Activated CD8-positive, alpha-beta T cell treated with anti-CD3 and anti-CD28 coated beads, Interleukin-2, amount 10 ng/mL, durations not matched to agents 7 days and 5 days (primary cell): ENCODE results near the gene RET. TPM values are rescaled to one million over a fixed set of nuclear protein-coding genes. Genes with fewer than 3 reads are reported as not detected.
A peak's percentile ranks its signal among the peaks of the same experiment; 100 is the strongest.
"Not testable (repeated sequence)": the region's sequence is repeated elsewhere in the genome, so short reads cannot be mapped to it uniquely, and the experiment has no call there.

Experiments
- ATAC-seq: fragments of 150-1000 bp; cut with Tn5 transposase; one replicate; pipeline ENCODE4 v1.10.0; 2021; ENCODE audit warnings: moderate library complexity
- CTCF ChIA-PET: fragments of 350-600 bp; sonication (Branson Sonifier 250); formaldehyde crosslinking; loops from one replicate; lab custom pipeline; 2021; ENCODE audit warnings: antibody characterized with exemption; lab: Charles Lee
- POLR2A ChIA-PET: fragments of 350-600 bp; sonication (Branson Sonifier 250); formaldehyde crosslinking; loops from one replicate; lab custom pipeline; 2021; ENCODE audit warnings: antibody characterized with exemption; lab: Charles Lee
- DNase-seq: peaks from one replicate; pipeline ENCODE4 v3.0.0-alpha.2; 2020
- H3K27ac Mint-ChIP-seq: one replicate; pipeline ENCODE4 v1.8.0; 2021; ENCODE audit warnings: mild to moderate bottlenecking, mixed read lengths
- H3K27me3 Mint-ChIP-seq: one replicate; pipeline ENCODE4 v1.8.0; 2021; ENCODE audit warnings: low read depth, mixed read lengths
- H3K36me3 Mint-ChIP-seq: one replicate; pipeline ENCODE4 v1.8.0; 2021; ENCODE audit warnings: low read depth, mixed read lengths
- H3K4me1 Mint-ChIP-seq: one replicate; pipeline ENCODE4 v1.8.0; 2021; ENCODE audit warnings: low read depth, mixed read lengths
- H3K4me3 Mint-ChIP-seq: one replicate; pipeline ENCODE4 v1.8.0; 2021; ENCODE audit warnings: mild to moderate bottlenecking, mixed read lengths
- H3K9me3 Mint-ChIP-seq: one replicate; pipeline ENCODE4 v1.8.0; 2022; ENCODE audit warnings: mixed read lengths; ENCODE audit not compliant: insufficient read depth
- total RNA-seq, 2 experiments: library from RNA; stranded (reverse); gene quantifications; one replicate each; pipeline ENCODE4 v1.2.3, GENCODE V29; 2021

The RET gene
- total RNA-seq, 2 experiments from 2014 or later: 0.13 to 0.34 TPM

- CTCF ChIA-PET: interaction anchor here (1.0 to 5.3 kb wide), 6 partner anchors 8 to 66 kb away, joined by 3 to 46 read pairs (median 9); no protein-coding TSS in a partner anchor
- H3K9me3 Mint-ChIP-seq: no peaks in the 10 kb centered on the region
- POLR2A ChIA-PET: interaction anchor here (0.6 to 5.4 kb wide), 21 partner anchors 10 to 515 kb away, joined by 3 to 155 read pairs (median 5); no protein-coding TSS in a partner anchor
Observed at GRCh38 chr10:43137717-43138020, 60.8 kb downstream of the RET start.

GRCh38 chr10:43138021-43138756, 61.3 kb downstream of the RET start, which contains the start of gene CSGALNACT2:
TSS of gene CSGALNACT2 (plus strand) at chr10:43138445. CDS start at chr10:43155150, 16,705 bp downstream.
- Mint-ChIP-seq H3K36me3 (peaks cover 37% of the 10 kb centered on the region), H3K9me3 (no peaks in the 10 kb centered on the region), H3K27me3 (no peaks in the 10 kb centered on the region), H3K27ac (peak within 1 kb of the TSS; percentile 96), H3K4me3 (peak within 1 kb of the TSS; percentile 92), H3K4me1 (peaks cover 56% of the 10 kb centered on the region)
- ChIA-PET CTCF (interaction anchor here (1.0 to 5.3 kb wide), 8 partner anchors 9 to 323 kb away, joined by 3 to 46 read pairs (median 7); no protein-coding TSS in a partner anchor), POLR2A (interaction anchor here (0.6 to 5.4 kb wide), 23 partner anchors 11 to 515 kb away, joined by 3 to 155 read pairs (median 5); no protein-coding TSS in a partner anchor)
- ATAC-seq: peak; percentile 87
- peak; percentile 91 for DNase-seq

More at GRCh38 chr10:43137717-43138020, 60.8 kb downstream of the RET start:
- peak; percentile 31 for ATAC-seq
- Mint-ChIP-seq H3K27me3 (no peaks in the 10 kb centered on the region), H3K4me1 (peaks cover 57% of the 10 kb centered on the region), H3K27ac (peak overlapping the region; percentile 96), H3K36me3 (peaks cover 36% of the 10 kb centered on the region), H3K4me3 (peak overlapping the region; percentile 92)
- DNase-seq: peak; percentile 40

GRCh38 chr10:43138757-43139241, 61.9 kb downstream of the RET start:
- peak; percentile 81 for DNase-seq
- no peaks in the 10 kb centered on the region for H3K27me3 Mint-ChIP-seq
- peaks cover 40% of the 10 kb centered on the region for H3K36me3 Mint-ChIP-seq
- peaks cover 58% of the 10 kb centered on the region for H3K4me1 Mint-ChIP-seq
- peak; percentile 69 for ATAC-seq
- ChIA-PET CTCF (interaction anchor here (1.2 to 5.3 kb wide), 10 partner anchors 9 to 322 kb away, joined by 4 to 46 read pairs (median 6); no protein-coding TSS in a partner anchor), POLR2A (interaction anchor here (0.6 to 5.4 kb wide), 26 partner anchors 11 to 587 kb away, joined by 3 to 155 read pairs (median 5); partner anchors contain the start of gene HNRNPF)
- H3K4me3 Mint-ChIP-seq: peak overlapping the region; percentile 81
- H3K27ac Mint-ChIP-seq: peak overlapping the region; percentile 88
- no peaks in the 10 kb centered on the region for H3K9me3 Mint-ChIP-seq

- ChIA-PET CTCF (interaction anchor here (0.9 to 5.3 kb wide), 6 partner anchors 9 to 62 kb away, joined by 3 to 45 read pairs (median 4); no protein-coding TSS in a partner anchor), POLR2A (interaction anchor here (0.9 to 5.4 kb wide), 4 partner anchors 14 to 60 kb away, joined by 3 to 155 read pairs (median 54); no protein-coding TSS in a partner anchor)
- no peaks in the 10 kb centered on the region for H3K9me3 Mint-ChIP-seq
- H3K27me3 Mint-ChIP-seq: no peaks in the 10 kb centered on the region
- H3K36me3 Mint-ChIP-seq: peaks cover 43% of the 10 kb centered on the region
- H3K27ac Mint-ChIP-seq: no peak overlapping the region
- ATAC-seq (no peak), DNase-seq (no peak)
- no peak overlapping the region for H3K4me3 Mint-ChIP-seq
- peaks cover 60% of the 10 kb centered on the region for H3K4me1 Mint-ChIP-seq
Observed at GRCh38 chr10:43141421-43141820, 64.6 kb downstream of the RET start.

- no peaks in the 10 kb centered on the region for H3K27me3 Mint-ChIP-seq
- H3K4me3 Mint-ChIP-seq: no peak overlapping the region
- DNase-seq: no peak
- CTCF ChIA-PET: no interaction called here
- H3K9me3 Mint-ChIP-seq: peaks cover 14% of the 10 kb centered on the region
- H3K27ac Mint-ChIP-seq: no peak overlapping the region
- H3K36me3 Mint-ChIP-seq: peaks cover 52% of the 10 kb centered on the region
- peaks cover 60% of the 10 kb centered on the region for H3K4me1 Mint-ChIP-seq
- no peak for ATAC-seq
- POLR2A ChIA-PET: no interaction called here
Observed at GRCh38 chr10:43145311-43145710, 68.4 kb downstream of the RET start.

- POLR2A ChIA-PET, H3K27me3 Mint-ChIP-seq, CTCF ChIA-PET, ATAC-seq, H3K4me3 Mint-ChIP-seq, H3K27ac Mint-ChIP-seq, DNase-seq: not testable (repeated sequence)
- Mint-ChIP-seq H3K36me3 (peaks cover 52% of the 10 kb centered on the region), H3K9me3 (peaks cover 14% of the 10 kb centered on the region), H3K4me1 (peaks cover 60% of the 10 kb centered on the region)
Observed at GRCh38 chr10:43145936-43146335, 69.1 kb downstream of the RET start.

GRCh38 chr10:43151371-43151770, 74.5 kb downstream of the RET start:
- ChIA-PET POLR2A (interaction anchor here (0.9 kb wide), 1 partner anchor 13 kb away, joined by 3 read pairs; the partner anchor contains the start of gene CSGALNACT2), CTCF (interaction anchor here (0.9 to 1.6 kb wide), 5 partner anchors 11 to 302 kb away, joined by 3 to 5 read pairs (median 3); no protein-coding TSS in a partner anchor)
- peaks cover 14% of the 10 kb centered on the region for H3K9me3 Mint-ChIP-seq
- H3K27ac Mint-ChIP-seq: no peak overlapping the region
- H3K36me3 Mint-ChIP-seq: peaks cover 41% of the 10 kb centered on the region
- H3K4me3 Mint-ChIP-seq: no peak overlapping the region
- peaks cover 36% of the 10 kb centered on the region for H3K4me1 Mint-ChIP-seq
- DNase-seq: no peak
- ATAC-seq: no peak
- H3K27me3 Mint-ChIP-seq: no peaks in the 10 kb centered on the region

GRCh38 chr10:43153901-43154300, 77.0 kb downstream of the RET start:
- H3K27me3 Mint-ChIP-seq: no peaks in the 10 kb centered on the region

GRCh38 chr10:43155221-43155620, 78.4 kb downstream of the RET start:
- POLR2A ChIA-PET: interaction anchor here (0.5 to 1.8 kb wide), 2 partner anchors 9 to 17 kb away, joined by 3 to 6 read pairs; partner anchors contain the start of gene CSGALNACT2
- Mint-ChIP-seq H3K27me3 (no peaks in the 10 kb centered on the region), H3K4me3 (no peak overlapping the region), H3K36me3 (peaks cover 30% of the 10 kb centered on the region), H3K27ac (no peak overlapping the region), H3K9me3 (no peaks in the 10 kb centered on the region), H3K4me1 (peaks cover 42% of the 10 kb centered on the region)
- DNase-seq (no peak), ATAC-seq (no peak)
- CTCF ChIA-PET: no interaction called here

More at GRCh38 chr10:43153901-43154300, 77.0 kb downstream of the RET start:
- ATAC-seq (no peak), DNase-seq (no peak)
- Mint-ChIP-seq H3K4me1 (peaks cover 38% of the 10 kb centered on the region), H3K4me3 (no peak overlapping the region), H3K27ac (no peak overlapping the region), H3K9me3 (peaks cover under 1% of the 10 kb centered on the region), H3K36me3 (peaks cover 34% of the 10 kb centered on the region)
- CTCF ChIA-PET: interaction anchor here (1.6 kb wide), 1 partner anchor 51 kb away, joined by 5 read pairs; no protein-coding TSS in a partner anchor
- POLR2A ChIA-PET: no interaction called here

GRCh38 chr10:43155741-43156140, 78.9 kb downstream of the RET start:
- Mint-ChIP-seq H3K27ac (no peak overlapping the region), H3K27me3 (no peaks in the 10 kb centered on the region), H3K36me3 (peaks cover 27% of the 10 kb centered on the region), H3K4me1 (peaks cover 40% of the 10 kb centered on the region), H3K9me3 (no peaks in the 10 kb centered on the region), H3K4me3 (no peak overlapping the region)
- ChIA-PET CTCF (interaction anchor here (1.5 kb wide), 1 partner anchor 49 kb away, joined by 5 read pairs; no protein-coding TSS in a partner anchor), POLR2A (interaction anchor here (0.5 to 1.8 kb wide), 2 partner anchors 9 to 18 kb away, joined by 3 to 6 read pairs; partner anchors contain the start of gene CSGALNACT2)
- ATAC-seq (no peak), DNase-seq (no peak)

- Mint-ChIP-seq H3K4me3 (no peak overlapping the region), H3K9me3 (no peaks in the 10 kb centered on the region), H3K36me3 (peaks cover 37% of the 10 kb centered on the region), H3K27me3 (no peaks in the 10 kb centered on the region), H3K27ac (no peak overlapping the region), H3K4me1 (peaks cover 43% of the 10 kb centered on the region)
- POLR2A ChIA-PET: interaction anchor here (1.8 kb wide), 1 partner anchor 19 kb away, joined by 6 read pairs; the partner anchor contains the start of gene CSGALNACT2
- no peak for ATAC-seq
- CTCF ChIA-PET: interaction anchor here (1.5 kb wide), 1 partner anchor 48 kb away, joined by 5 read pairs; no protein-coding TSS in a partner anchor
- DNase-seq: no peak
Observed at GRCh38 chr10:43156590-43157341, 79.9 kb downstream of the RET start.
